H1 (cell line): ENCODE measurements around the gene CENPO.

Experiments used
- CBX5 ChIP-seq: fragments of 300-800, 300-1000 bp; sonication (generic); IDR thresholded peaks from 2 replicates; pipeline ENCODE4 v1.7.1; 2016; ENCODE audit warnings: antibody characterized with exemption, low read length, low read depth
- TF ChIP-seq, protein P1 (sequence below), 3 experiments: IDR thresholded peaks; 1 replicate in 2 of 3; 2 replicates in 1 of 3; pipeline versions ENCODE4 v1.5.1 to v1.6.1; 2011; ENCODE audit warnings: low read length in 3 of 3, mild to moderate bottlenecking in 3 of 3, inconsistent platforms in 2 of 3, low read depth in 1 of 3, moderate library complexity in 1 of 3; ENCODE audit not compliant: insufficient read depth in 1 of 3; ENCODE audit errors: control extremely low read depth in 1 of 3

- no peak for TF ChIP-seq CBX5
- TF ChIP-seq, protein P1, sequence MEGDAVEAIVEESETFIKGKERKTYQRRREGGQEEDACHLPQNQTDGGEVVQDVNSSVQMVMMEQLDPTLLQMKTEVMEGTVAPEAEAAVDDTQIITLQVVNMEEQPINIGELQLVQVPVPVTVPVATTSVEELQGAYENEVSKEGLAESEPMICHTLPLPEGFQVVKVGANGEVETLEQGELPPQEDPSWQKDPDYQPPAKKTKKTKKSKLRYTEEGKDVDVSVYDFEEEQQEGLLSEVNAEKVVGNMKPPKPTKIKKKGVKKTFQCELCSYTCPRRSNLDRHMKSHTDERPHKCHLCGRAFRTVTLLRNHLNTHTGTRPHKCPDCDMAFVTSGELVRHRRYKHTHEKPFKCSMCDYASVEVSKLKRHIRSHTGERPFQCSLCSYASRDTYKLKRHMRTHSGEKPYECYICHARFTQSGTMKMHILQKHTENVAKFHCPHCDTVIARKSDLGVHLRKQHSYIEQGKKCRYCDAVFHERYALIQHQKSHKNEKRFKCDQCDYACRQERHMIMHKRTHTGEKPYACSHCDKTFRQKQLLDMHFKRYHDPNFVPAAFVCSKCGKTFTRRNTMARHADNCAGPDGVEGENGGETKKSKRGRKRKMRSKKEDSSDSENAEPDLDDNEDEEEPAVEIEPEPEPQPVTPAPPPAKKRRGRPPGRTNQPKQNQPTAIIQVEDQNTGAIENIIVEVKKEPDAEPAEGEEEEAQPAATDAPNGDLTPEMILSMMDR (IDR thresholded peaks at IDR 0.05; ENCODE audit: control extremely low read depth in 1 of 3, insufficient read depth in 1 of 3, low read depth in 1 of 3, low read length in 3 of 3): no peak
Observed at GRCh38 chr2:24813691-24814137, 20.5 kb downstream of the CENPO start.
